GM10266 (cell line): ENCODE measurements around the gene EPHA6.
"Not testable (repeated sequence)": the region's sequence is repeated elsewhere in the genome, so short reads cannot be mapped to it uniquely, and the experiment has no call there.

Experiments
- DNase-seq: peaks from one replicate; pipeline ENCODE4 v3.0.0; 2012; ENCODE audit errors: extremely low spot score
- CTCF ChIP-seq: IDR thresholded peaks from 2 replicates; pipeline ENCODE4 v1.5.1; 2012; ENCODE audit warnings: mild to moderate bottlenecking, low read depth; ENCODE audit not compliant: control insufficient read depth, insufficient read depth; ENCODE audit errors: missing control alignments

The EPHA6 gene

DNA sequence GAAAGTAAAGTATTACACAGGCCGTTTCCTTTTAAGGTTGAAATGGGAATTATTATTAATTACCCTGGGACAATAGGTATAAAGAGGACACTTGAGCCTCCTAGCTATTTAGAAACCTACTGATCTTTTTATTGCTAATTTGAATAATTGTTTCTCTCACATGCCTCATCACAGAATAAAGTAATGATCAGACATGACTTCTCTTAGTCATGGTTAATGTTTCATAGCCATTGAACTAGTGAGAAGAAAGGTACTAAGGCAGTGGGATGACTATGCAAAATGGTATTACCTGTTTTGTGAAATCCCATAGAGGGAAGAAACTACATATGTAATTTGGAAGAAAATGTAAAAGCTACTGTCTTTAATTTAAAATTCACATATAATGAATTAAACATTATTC lies 85.6 kb downstream of the EPHA6 start:
- no peak for DNase-seq
- no peak for TF ChIP-seq CTCF

DNA sequence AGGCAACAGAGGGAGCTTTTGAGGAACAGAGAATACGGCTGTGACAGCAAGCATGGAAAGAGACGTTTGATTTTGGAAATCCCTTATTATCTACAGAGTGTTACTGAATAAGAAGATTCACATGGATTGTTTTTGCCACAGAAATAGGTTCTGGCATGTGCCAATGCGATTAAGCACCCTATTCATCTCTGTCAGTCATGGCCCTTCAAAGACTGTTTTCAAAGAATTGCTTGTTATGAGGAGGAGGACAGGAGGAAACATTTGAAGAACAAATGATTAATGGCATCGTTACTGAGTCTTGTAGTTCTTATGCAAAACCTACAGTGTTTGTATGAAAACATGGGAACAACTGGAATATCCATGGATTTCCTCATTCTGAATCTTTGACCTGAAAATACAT lies 86.2 kb downstream of the EPHA6 start:
- no peak for TF ChIP-seq CTCF
- no peak for DNase-seq

GRCh38 chr3:96915445-96915844 lies 101.1 kb downstream of the EPHA6 start:
- DNase-seq, result no peak
- no peak for TF ChIP-seq CTCF

DNA sequence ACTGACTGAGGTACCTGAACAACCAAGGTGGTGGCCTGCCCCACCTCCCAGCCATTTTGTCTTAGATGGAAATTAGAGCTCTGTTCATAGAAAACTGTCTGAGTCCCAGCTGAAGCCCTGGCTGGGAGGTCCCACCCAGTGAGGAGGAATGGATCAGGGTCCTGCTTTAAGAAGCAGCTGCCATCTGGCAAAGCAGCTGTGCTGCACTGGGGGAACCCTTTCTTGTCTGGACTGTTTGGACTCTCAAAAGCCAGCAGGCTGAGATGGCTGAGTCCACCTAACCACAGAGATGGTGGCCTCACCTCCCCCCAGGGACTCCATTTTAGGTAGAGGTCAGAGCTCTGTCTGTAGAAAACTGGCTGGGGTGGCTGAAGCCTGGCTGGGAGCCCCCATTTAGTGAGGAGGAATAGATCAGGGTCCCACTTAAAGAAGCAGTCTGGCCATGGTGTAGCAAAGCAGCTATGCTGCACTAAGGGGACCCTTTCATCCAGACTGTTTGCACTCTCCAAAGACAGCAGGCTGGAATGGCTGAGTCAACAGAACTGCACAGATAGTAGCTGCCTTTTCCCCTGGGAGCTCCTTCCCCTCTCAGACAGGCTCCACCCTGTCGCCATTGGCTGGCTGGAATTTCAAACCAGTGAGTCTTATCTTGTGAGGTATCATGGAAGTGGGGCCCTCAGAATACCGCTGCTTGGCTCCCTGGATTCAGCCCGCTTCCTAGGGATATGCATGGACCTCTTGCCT lies 116.9 kb downstream of the EPHA6 start:
- no peak for TF ChIP-seq CTCF
- no peak for DNase-seq

GRCh38 chr3:96942131-96942530 lies 127.7 kb downstream of the EPHA6 start:
- not testable (repeated sequence) for DNase-seq

GRCh38 chr3:96958856-96959255 lies 144.5 kb downstream of the EPHA6 start:
- no peak for TF ChIP-seq CTCF
- no peak for DNase-seq

DNA sequence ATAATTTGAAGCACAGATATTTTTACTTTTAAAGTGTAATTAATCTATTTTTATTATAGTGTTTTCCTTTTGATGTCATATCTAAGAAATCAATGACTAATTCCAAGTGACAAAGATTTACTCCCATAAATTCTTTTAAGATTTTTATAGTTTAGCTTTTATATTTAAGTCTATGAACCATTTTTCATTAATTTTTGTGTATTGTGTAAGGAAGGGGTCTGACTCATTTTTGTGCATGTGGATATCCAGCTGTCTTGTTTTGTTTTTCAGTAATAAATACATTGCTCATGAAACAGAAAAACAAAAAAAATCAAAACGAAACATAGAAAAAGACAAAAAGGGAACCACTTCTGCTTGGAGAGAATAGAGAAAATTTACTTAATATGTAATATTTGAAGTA lies 145.1 kb downstream of the EPHA6 start:
- no peak for TF ChIP-seq CTCF
- no peak for DNase-seq

DNA sequence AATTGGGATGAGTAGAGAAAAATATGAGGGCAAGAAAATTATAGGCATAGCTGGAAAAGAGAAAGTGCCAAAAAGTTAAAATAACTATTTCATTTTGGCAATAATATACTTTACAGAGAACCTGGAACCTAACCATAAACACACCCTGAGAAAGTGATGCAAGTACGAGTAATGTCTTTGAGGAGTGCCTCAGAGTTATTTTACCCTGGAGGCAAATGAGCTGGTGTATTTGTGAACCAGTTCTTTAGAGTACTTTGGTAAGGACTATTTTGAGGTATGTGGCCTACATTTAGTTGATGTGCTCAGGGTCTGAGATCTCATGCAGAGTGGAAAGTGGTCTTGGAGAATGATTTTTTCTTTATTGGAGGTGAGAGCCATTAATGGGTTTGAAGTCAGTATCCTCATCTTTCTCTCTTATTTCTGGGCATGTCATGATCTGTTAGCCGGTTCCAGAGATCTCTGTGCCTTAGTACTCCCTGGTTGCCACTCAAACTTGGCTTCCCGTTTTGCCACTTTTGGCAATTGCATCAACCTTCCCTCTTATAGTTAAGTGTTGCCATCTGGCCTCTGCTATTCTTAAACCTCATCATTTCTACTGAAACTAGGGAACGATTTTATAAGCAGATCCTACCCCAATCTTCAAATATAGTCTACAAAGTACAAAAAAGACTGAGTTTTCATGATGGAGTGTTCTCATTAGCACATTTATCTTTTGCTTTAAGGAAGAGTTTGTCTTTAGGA lies 145.7 kb downstream of the EPHA6 start:
- no peak for DNase-seq
- TF ChIP-seq CTCF, result no peak
